Suppressor macrophage (primary cell): ENCODE data around the gene B3GALNT2.
"Not testable (repeated sequence)": the region's sequence is repeated elsewhere in the genome, so short reads cannot be mapped to it uniquely, and the experiment has no call there.

Source experiments
- DNase-seq, 4 experiments: peaks; one replicate each; pipeline ENCODE4 v3.0.0-alpha.2; 2020 to 2022

The B3GALNT2 gene

DNA sequence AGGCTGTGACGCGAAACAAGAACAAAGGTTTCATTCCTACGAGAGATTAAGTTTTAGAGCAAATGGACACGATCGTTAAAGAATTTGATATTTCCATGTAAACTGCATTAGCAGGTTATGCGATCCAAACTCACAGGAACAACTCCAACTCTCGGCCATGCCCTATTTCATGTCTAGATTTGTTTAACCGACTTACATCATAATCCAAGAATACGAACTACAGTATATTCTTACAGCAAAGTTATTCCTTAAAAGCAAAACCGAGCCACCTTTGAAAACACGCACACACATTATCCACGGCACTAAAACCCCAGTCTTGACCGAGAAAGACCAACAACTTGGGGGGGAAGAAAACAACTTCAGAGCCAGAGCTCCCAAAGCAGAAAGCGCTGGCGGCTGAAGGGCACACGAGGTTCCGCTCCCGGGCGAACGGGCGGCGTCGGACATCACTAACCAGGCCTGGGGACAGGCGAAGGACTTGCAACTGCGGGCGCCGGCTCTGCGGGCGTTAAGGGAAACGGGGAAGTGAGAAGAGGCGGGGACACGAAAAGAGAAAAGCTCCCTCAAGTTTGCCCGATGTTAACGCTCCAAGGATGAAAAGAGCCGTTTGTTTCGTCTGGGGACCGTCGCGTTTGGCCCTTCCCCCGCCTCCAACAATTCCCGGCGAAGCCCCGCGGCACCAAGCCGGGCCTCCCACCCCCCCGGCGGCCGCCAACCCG is 690 bp downstream of the B3GALNT2 start:
- peak; percentile 80 to 91 (median 86) for DNase-seq

DNA sequence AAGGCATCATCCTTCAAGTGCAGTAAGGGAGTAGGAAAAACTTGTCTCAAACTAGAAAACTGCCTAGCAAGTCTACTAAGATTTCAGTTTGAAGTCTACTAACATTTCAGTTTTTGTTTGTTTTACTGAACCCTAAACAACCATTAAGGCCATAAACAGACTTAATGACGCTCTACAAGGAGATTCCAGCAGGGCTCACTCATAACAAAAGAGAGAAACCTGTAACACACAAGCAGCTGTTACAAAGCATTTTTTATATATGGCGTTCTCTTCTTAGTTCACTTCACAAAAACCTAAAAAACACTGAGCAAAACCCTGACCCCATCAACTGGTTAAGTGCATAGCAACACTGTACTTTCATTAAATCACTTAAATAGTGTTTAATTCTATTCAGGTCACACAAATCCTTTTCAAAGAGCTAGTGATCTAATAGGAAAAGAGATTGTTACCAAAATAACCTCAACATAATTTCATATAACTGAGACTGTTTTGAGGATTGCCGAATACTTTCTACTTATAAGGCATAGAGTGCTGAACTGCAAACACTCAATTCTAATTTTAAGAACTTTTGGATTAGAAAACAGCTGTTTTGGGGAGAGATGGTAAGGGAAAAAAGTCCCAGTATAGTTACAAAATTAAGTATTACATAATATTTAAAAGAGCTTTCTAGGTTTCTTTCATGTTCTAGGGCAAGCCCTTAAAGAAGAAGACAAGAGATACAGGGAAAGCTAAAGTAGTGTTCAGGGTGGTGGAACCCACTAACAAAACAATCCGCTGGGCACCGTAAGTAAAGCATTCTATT is 1.4 kb downstream of the B3GALNT2 start:
- peak in 3 of 4 experiments; percentile 3 to 6 (median 4) for DNase-seq

GRCh38 chr1:235500971-235501540 is 3.2 kb downstream of the B3GALNT2 start:
- no peak for DNase-seq

GRCh38 chr1:235495551-235495950 is 8.7 kb downstream of the B3GALNT2 start:
- DNase-seq = no peak

DNA sequence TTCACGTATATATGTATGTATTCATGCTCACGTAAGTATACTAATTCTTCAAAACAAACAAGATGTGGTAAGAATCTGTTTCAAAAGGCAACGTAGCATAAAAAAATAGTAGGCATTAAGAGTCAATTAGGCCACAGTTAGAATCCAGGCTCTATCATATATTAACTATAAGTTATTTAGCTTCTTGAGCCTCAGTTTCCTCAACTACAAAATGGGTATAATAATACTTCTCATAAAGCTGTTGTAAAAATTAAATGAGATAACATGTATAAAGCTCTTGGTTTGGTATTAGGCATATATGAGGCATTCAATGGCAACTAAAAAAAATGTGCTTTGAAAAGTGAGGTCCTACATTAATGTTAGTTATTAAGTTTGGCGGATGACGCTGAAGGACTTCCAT is 9.2 kb downstream of the B3GALNT2 start:
- no peak for DNase-seq

GRCh38 chr1:235494531-235494930 is 9.7 kb downstream of the B3GALNT2 start:
- no peak for DNase-seq

DNA sequence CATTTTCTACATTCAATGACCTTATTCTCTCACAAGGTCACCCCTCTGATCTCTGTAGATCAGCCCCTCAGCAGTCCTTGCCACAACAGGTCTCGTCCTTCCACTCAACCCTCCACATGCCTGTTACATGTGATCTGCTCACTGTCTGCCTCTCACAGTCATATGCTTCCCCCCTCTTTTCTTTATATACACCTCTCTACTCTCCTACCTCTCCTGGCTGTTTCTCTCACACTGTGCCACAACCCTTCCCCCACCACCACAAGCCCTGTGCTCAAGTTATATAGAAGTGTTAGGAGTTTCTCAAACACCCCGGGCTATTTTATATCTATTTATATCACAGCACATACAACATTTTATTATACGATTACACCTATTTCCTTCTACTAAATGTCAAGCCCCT is 12.6 kb downstream of the B3GALNT2 start:
- DNase-seq = no peak

DNA sequence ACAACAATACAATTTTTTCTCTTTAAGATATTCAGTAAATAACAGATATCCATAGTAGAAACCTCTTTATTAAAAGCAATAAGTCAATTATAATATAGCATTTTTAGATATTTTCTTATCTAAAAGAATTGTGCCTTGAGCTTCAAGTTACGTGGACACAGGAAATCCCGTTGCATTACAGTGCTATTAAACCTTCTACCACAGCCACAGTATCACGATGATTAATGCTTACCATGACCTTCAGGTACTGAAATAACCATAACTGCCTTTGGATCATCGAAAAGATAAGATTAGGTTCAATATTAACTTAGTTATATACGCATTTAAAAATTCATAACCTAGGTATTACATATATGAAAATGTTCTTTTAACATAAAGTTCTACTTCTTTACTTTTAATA is 17.9 kb downstream of the B3GALNT2 start:
- no peak for DNase-seq

GRCh38 chr1:235485558-235485957 is 18.7 kb downstream of the B3GALNT2 start:
- DNase-seq = no peak

DNA sequence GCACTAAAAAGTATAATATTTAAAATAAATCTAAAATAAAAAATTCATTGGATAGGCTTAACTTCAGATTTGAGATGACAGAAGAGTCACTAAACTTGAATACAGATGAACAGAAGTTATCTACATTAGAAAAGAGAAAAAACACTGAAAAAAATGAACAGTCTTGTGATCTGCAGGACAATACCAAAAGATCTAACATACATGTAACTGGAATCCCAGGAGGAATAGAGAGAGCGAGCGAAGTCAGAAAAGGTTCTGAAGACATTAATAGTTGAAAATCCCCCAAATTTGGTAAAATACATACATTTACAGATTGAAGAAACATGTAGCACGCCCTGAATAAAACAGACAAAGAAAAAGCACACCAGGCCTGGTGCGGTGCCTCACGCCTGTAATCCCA is 21.2 kb downstream of the B3GALNT2 start:
- DNase-seq = no peak

GRCh38 chr1:235473806-235474205 is 30.4 kb downstream of the B3GALNT2 start:
- no peak for DNase-seq

DNA sequence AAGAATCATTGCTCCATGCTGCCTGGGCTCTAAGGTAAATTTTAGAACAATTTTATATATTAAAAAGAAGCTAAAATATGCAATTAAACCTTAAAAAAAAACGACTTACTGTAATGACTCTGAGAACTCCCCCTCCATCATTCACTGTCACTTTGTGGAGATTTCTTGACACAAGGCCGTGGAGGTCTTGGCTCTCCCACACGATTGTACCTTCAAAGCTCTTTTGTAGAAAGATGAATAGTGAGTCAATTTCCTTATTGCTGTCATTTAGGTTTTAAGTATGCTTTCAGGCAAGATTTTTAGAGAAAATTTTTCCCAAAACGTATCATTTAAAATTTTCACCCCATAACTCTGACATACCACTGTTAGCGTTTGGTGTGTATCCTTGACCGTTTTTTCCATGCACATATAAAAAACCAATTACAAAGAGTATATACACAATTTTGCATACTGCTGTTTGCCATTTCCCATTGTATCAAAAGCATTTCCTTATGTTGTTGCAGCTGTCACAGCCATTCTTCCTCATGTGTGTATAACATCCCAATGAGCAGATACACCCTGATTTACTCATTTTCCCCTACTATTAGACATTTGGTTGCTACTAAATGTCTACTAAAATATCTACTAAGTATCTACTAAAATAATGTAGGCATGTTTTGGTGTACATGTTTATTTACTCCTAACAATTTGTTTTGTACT is 33.4 kb downstream of the B3GALNT2 start:
- DNase-seq = no peak

- DNase-seq = not testable (repeated sequence)
Measured at GRCh38 chr1:235469897-235470296, 34.4 kb downstream of the B3GALNT2 start.

- DNase-seq = no peak
Measured at GRCh38 chr1:235468970-235469369, 35.3 kb downstream of the B3GALNT2 start.

GRCh38 chr1:235468004-235468403 is 36.2 kb downstream of the B3GALNT2 start:
- DNase-seq = no peak

DNA sequence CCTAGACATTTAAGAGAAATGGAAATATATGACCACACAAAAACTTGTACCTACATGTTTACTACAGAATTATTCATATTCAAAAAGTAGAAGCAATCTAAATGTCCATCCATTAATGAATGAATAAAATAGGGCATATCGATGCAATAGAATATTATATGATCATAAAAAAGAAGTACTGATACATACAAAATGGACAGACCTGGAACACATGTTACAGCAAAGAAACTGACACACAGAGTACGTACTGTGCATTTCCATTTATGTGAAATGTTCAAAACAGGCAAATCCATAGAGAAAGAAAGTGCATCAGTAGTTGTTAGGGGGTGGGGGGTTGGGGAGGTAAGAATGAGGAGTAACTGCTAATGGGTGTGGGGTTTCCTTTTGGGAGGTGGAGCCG is 39.2 kb downstream of the B3GALNT2 start:
- no peak for DNase-seq

- not testable (repeated sequence) for DNase-seq
Measured at GRCh38 chr1:235462832-235463231, 41.4 kb downstream of the B3GALNT2 start.

GRCh38 chr1:235461954-235462353 is 42.3 kb downstream of the B3GALNT2 start:
- peak in 1 of 4 experiments; percentile 6 for DNase-seq

DNA sequence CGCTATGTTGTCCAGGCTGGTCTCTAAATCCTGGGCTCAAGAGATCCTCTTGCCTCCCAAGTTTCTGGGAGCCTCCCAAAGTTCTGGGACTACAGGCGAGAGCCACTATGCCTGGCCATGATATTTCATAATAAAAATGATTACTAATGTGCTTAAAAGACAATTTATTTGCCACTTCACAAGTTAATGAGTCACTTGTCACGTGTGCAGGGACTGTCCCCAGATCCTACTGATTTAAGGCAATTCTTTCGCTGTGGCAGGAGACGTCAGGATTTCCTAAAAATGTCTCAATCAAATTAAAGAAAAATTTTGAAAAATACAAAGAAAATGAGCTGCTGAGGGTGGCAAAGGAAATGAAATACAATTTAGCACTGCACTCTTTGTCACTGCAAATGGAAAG is 43.5 kb downstream of the B3GALNT2 start:
- DNase-seq = peak; percentile 65 to 87 (median 80)

DNA sequence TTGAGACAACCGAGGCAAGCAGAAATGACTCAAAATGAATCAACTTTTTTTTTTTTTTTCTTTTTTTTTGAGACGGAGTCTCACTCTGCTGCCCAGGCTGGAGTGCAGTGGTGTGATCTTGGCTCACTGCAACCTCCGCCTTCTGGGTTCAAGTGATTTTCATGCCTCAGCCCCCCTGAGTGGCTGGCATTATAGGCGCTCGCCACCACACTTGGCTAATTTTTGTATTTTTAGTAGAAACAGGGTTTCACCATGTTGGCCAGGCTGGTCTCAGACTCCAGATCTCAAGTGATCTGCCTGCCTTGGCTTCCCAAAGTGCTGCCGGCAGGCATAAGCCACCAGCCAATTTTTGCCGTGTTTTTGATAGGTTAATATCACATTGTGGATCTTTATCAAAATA is 46.4 kb downstream of the B3GALNT2 start:
- not testable (repeated sequence) for DNase-seq

- DNase-seq = no peak
Measured at GRCh38 chr1:235455823-235456222, 48.4 kb downstream of the B3GALNT2 start.

DNA sequence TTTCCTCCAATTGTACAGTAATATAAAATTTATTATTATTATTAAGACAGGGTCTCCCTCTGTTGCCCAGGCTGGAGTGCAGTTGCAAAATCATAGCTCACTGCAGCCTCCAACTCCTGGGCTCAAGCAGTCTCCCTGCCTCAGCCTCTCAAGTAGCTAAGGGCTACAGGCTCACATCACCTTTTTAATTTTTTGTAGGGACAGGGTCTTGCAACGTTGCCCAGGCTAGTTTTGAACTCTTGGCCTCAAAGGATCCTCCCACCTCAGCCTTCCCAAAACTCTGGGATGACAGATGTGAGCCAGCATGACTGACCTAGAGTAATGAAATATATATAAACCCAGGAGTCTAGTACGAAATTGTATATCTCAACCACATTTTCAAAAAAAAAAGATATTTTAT is 49.2 kb downstream of the B3GALNT2 start:
- no peak for DNase-seq

- no peak for DNase-seq
Measured at GRCh38 chr1:235454021-235454420, 50.2 kb downstream of the B3GALNT2 start.
